Upper lobe of right lung (tissue), 1 donor: ENCODE measurements around the gene DPH1. TPM values are rescaled to one million over a fixed set of nuclear protein-coding genes. Genes with fewer than 3 reads are reported as not detected.

Experiments
- ATAC-seq: fragments of 200-7000 bp; cut with Tn5 transposase; one replicate; pipeline ENCODE4 v1.9.1; 2020; ENCODE audit warnings: mild to moderate bottlenecking, moderate library complexity
- DNase-seq: peaks from one replicate; pipeline ENCODE4 v3.0.0-alpha.2; 2020
- H3K27ac ChIP-seq: fragments of 200-600 bp; one replicate; pipeline ENCODE4 v1.8.0; 2022
- H3K27me3 ChIP-seq: fragments of 200-600 bp; one replicate; pipeline ENCODE4 v1.8.0; 2022; ENCODE audit warnings: mild to moderate bottlenecking
- H3K36me3 ChIP-seq: fragments of 200-600 bp; one replicate; pipeline ENCODE4 v1.8.0; 2022
- H3K4me1 ChIP-seq: fragments of 200-600 bp; one replicate; pipeline ENCODE4 v1.8.0; 2022
- H3K4me3 ChIP-seq: fragments of 200-600 bp; one replicate; pipeline ENCODE4 v1.8.0; 2022; ENCODE audit warnings: mild to moderate bottlenecking
- H3K9me3 ChIP-seq: fragments of 200-600 bp; one replicate; pipeline ENCODE4 v1.8.0; 2022
- intact Hi-C: fragments of 100-400 bp; cut with DNase I; formaldehyde crosslinking; loops from one replicate; pipeline ENCODE4 v1.11.0; 2022
- total RNA-seq: library from RNA; stranded (reverse); fragmentation: NEBNext Ultra II Directional; extraction: Animal tissue kit (Norgen Biotek cat#: 25700); gene quantifications from one replicate; pipeline ENCODE4 v1.2.1, GENCODE V29; 2021
- TF ChIP-seq, protein P1 (sequence below): fragments of 200-600 bp; IDR thresholded peaks from one replicate; pipeline ENCODE4 v1.8.0; 2022; ENCODE audit warnings: antibody characterized with exemption
- donor health status: DM: no; HTN: yes; CAD: no; lungs with severe emphysema.

Gene DPH1
- total RNA-seq, 1 donor from 2014 or later = 47.8 TPM

DNA sequence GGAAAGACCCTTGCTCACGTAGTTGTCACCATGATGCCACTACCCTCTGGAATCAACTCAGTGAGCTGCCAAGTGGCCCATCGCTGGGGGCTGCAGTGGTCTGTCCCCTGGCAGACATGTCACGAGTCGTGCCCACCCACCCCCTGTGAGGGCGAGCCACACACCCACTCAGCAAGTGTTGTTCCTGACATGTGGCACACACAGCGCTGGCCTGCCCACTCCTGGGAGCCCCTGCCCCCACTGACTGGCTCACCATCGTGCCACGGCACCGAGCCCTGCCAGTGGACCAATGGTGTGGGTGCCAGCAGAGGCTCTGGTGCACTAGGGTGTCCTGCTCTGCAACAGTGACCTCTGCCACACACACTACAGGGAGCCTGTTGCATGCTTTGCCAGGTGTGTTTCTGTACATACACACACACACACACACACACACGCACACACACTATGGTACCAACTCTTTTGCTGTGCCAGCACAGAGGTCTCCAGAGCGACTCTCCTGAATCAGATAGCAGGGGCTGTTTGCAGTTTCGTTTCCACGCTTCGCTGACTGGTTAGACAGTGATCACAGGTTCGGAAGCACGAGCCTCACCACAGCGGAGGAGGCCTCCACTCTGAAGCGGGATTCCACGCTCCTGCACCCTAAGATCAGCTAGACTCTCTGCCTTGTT, 12.5 kb upstream of the DPH1 start:
- Histone ChIP-seq H3K4me1 (peaks cover 4% of the 10 kb centered on the region), H3K27me3 (no peaks in the 10 kb centered on the region), H3K9me3 (no peaks in the 10 kb centered on the region), H3K27ac (no peak overlapping the region), H3K4me3 (no peak overlapping the region), H3K36me3 (no peaks in the 10 kb centered on the region)
- no peak for ATAC-seq
- intact Hi-C loops = no loop called here
- DNase-seq = no peak
- TF ChIP-seq, protein P1, sequence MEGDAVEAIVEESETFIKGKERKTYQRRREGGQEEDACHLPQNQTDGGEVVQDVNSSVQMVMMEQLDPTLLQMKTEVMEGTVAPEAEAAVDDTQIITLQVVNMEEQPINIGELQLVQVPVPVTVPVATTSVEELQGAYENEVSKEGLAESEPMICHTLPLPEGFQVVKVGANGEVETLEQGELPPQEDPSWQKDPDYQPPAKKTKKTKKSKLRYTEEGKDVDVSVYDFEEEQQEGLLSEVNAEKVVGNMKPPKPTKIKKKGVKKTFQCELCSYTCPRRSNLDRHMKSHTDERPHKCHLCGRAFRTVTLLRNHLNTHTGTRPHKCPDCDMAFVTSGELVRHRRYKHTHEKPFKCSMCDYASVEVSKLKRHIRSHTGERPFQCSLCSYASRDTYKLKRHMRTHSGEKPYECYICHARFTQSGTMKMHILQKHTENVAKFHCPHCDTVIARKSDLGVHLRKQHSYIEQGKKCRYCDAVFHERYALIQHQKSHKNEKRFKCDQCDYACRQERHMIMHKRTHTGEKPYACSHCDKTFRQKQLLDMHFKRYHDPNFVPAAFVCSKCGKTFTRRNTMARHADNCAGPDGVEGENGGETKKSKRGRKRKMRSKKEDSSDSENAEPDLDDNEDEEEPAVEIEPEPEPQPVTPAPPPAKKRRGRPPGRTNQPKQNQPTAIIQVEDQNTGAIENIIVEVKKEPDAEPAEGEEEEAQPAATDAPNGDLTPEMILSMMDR = no peak

GRCh38 chr17:2018716-2019510, 11.0 kb upstream of the DPH1 start:
- no peak for ATAC-seq

GRCh38 chr17:2019723-2020122, 10.2 kb upstream of the DPH1 start:
- intact Hi-C loops = no loop called here
- TF ChIP-seq, protein P1 = no peak
- no peaks in the 10 kb centered on the region for H3K9me3 ChIP-seq
- DNase-seq (no peak), ATAC-seq (no peak)
- no peaks in the 10 kb centered on the region for H3K36me3 ChIP-seq
- peaks cover 26% of the 10 kb centered on the region for H3K4me1 ChIP-seq
- no peak overlapping the region for H3K27ac ChIP-seq
- peaks cover 11% of the 10 kb centered on the region for H3K27me3 ChIP-seq
- H3K4me3 ChIP-seq = no peak overlapping the region

More at GRCh38 chr17:2018716-2019510, 11.0 kb upstream of the DPH1 start:
- TF ChIP-seq, protein P1 = no peak
- Histone ChIP-seq H3K27me3 (peaks cover 3% of the 10 kb centered on the region), H3K4me1 (peaks cover 18% of the 10 kb centered on the region), H3K36me3 (no peaks in the 10 kb centered on the region), H3K9me3 (no peaks in the 10 kb centered on the region), H3K27ac (no peak overlapping the region), H3K4me3 (no peak overlapping the region)
- DNase-seq = no peak
- intact Hi-C loops = no loop called here

- TF ChIP-seq, protein P1 = no peak
- no peaks in the 10 kb centered on the region for H3K36me3 ChIP-seq
- ATAC-seq (no peak), DNase-seq (no peak)
- H3K4me1 ChIP-seq = peaks cover 30% of the 10 kb centered on the region
- no peaks in the 10 kb centered on the region for H3K9me3 ChIP-seq
- intact Hi-C loops = no loop called here
- no peak overlapping the region for H3K4me3 ChIP-seq
- peaks cover 18% of the 10 kb centered on the region for H3K27me3 ChIP-seq
- no peak overlapping the region for H3K27ac ChIP-seq
Measured at GRCh38 chr17:2020721-2021120, 9.2 kb upstream of the DPH1 start.

- no peak overlapping the region for H3K4me3 ChIP-seq
- TF ChIP-seq, protein P1 = no peak
- ATAC-seq (peak; percentile 6), DNase-seq (peak; percentile 71)
- H3K9me3 ChIP-seq = no peaks in the 10 kb centered on the region
- H3K27me3 ChIP-seq = peaks cover 35% of the 10 kb centered on the region
- no peaks in the 10 kb centered on the region for H3K36me3 ChIP-seq
- intact Hi-C loops = no loop called here
- H3K27ac ChIP-seq = no peak overlapping the region
- H3K4me1 ChIP-seq = peaks cover 34% of the 10 kb centered on the region
Measured at GRCh38 chr17:2022647-2023240, 7.2 kb upstream of the DPH1 start.
